Measurements from ENCODE around the gene SDSL.

DNA sequence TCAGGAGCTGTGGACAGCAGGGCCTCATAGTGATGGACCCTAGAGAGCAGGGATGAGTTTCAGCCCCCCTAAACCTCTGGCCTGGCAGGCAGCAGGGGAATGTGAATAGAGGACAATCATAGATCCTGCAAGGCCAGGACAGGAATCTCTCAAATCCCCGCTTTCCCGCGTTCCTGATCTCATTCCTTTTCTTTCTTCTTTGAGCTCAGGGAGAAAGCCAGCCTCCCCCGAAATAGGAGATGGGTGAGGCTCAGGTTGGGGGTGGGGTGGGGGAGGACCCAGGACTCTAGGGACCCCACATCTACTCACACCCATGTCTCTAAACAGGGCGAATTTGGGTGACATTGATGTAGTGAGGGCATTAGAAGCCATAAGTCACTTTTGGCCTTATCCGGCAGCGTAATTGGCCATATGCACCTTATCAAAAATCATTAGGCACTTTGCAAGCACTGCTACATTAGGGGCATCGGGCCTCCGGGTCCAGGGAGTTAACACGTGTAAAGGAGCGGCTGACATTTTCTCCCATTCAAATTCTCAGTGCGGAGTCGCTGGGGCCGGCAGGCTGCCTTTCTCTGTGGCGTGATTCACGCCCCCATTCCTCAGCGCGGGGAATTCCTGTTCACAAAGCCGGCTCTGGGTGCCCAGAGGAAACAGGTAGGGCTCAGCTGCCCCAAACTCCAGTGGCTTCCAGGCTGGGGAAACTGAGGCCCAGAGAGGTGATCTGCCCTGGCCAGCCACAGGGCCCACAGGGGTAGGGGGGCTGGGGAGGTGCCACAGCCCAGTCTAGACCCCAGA, 48.0 kb downstream of the SDSL start:
- TF ChIP-seq, protein P1, sequence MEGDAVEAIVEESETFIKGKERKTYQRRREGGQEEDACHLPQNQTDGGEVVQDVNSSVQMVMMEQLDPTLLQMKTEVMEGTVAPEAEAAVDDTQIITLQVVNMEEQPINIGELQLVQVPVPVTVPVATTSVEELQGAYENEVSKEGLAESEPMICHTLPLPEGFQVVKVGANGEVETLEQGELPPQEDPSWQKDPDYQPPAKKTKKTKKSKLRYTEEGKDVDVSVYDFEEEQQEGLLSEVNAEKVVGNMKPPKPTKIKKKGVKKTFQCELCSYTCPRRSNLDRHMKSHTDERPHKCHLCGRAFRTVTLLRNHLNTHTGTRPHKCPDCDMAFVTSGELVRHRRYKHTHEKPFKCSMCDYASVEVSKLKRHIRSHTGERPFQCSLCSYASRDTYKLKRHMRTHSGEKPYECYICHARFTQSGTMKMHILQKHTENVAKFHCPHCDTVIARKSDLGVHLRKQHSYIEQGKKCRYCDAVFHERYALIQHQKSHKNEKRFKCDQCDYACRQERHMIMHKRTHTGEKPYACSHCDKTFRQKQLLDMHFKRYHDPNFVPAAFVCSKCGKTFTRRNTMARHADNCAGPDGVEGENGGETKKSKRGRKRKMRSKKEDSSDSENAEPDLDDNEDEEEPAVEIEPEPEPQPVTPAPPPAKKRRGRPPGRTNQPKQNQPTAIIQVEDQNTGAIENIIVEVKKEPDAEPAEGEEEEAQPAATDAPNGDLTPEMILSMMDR (conservative IDR thresholded peaks at IDR 0.05; ENCODE audit: low read depth, low read length), result no peak
- no peak for TF ChIP-seq CHD1 (IDR thresholded peaks at IDR 0.05; ENCODE audit: low read depth, low read length)
- TF ChIP-seq CEBPB (IDR thresholded peaks at IDR 0.05; ENCODE audit: low read depth, low read length), result no peak
- TF ChIP-seq RAD21 (IDR thresholded peaks at IDR 0.05; ENCODE audit: low read length), result no peak
- TF ChIP-seq POLR2A (IDR thresholded peaks at IDR 0.05; ENCODE audit: low read depth, low read length), result no peak
- TF ChIP-seq, protein P2, sequence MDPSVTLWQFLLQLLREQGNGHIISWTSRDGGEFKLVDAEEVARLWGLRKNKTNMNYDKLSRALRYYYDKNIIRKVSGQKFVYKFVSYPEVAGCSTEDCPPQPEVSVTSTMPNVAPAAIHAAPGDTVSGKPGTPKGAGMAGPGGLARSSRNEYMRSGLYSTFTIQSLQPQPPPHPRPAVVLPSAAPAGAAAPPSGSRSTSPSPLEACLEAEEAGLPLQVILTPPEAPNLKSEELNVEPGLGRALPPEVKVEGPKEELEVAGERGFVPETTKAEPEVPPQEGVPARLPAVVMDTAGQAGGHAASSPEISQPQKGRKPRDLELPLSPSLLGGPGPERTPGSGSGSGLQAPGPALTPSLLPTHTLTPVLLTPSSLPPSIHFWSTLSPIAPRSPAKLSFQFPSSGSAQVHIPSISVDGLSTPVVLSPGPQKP (IDR thresholded peaks at IDR 0.05; ENCODE audit: borderline replicate concordance, low read depth, low read length), result no peak
- no peak for TF ChIP-seq BHLHE40 (IDR thresholded peaks at IDR 0.05; ENCODE audit: low read depth, low read length)
- no peak for TF ChIP-seq MXI1 (IDR thresholded peaks at IDR 0.05; ENCODE audit: borderline replicate concordance, low read depth, low read length)
- TF ChIP-seq MAZ (IDR thresholded peaks at IDR 0.05; ENCODE audit: borderline replicate concordance, low read depth, low read length), result no peak
- no peak for TF ChIP-seq RCOR1 (IDR thresholded peaks at IDR 0.05; ENCODE audit: insufficient replicate concordance, low read length)
- TF ChIP-seq MAFK (IDR thresholded peaks at IDR 0.05; ENCODE audit: low read depth, low read length), result no peak
- TF ChIP-seq RFX5 (IDR thresholded peaks at IDR 0.05; ENCODE audit: low read depth, low read length), result no peak
